Sigmoid colon (tissue), 7 donors: ENCODE data around the gene BTBD6. TPM values are rescaled to one million over a fixed set of nuclear protein-coding genes. Genes with fewer than 3 reads are reported as not detected.
"Not testable (repeated sequence)": the region's sequence is repeated elsewhere in the genome, so short reads cannot be mapped to it uniquely, and the experiment has no call there.

Source experiments
- DNase-seq: peaks from one replicate; pipeline ENCODE4 v3.0.0-alpha.2; 2019
- H3K27ac ChIP-seq, 4 donors: fragments of 200-600 bp; sonication (generic); one replicate each; pipeline ENCODE4 v1.5.1; 2016 to 2019; ENCODE audit warnings: mild to moderate bottlenecking in 1 of 4
- H3K27me3 ChIP-seq, 3 donors: fragments of 200-600 bp; sonication (generic); one replicate each; pipeline ENCODE4 v1.5.1; 2019; ENCODE audit warnings: mild to moderate bottlenecking in 1 of 3
- H3K36me3 ChIP-seq, 4 donors: fragments of 200-600 bp; sonication (generic); one replicate each; pipeline ENCODE4 v1.5.1; 2016 to 2019
- H3K4me1 ChIP-seq, 4 donors: fragments of 200-600 bp; sonication (generic); one replicate each; pipeline ENCODE4 v1.5.1; 2017 to 2019
- H3K4me3 ChIP-seq, 4 donors: fragments of 200-600 bp; sonication (generic); one replicate each; pipeline ENCODE4 v1.5.1; 2017 to 2019; ENCODE audit warnings: mild to moderate bottlenecking in 2 of 4, moderate library complexity in 1 of 4
- H3K9me3 ChIP-seq, 4 donors: fragments of 200-600 bp in 3 of 4; sonication (generic) in 3 of 4; one replicate each; pipeline versions ENCODE4 v1.5.1 to v1.6.1; 2013 to 2019
- CTCF ChIP-seq, 4 experiments: fragments of 450-650 bp in 3 of 4; fragments of 200-600 bp in 1 of 4; IDR thresholded peaks; one replicate each; pipeline ENCODE4 v1.5.1; 2016 to 2019; ENCODE audit warnings: antibody characterized with exemption in 4 of 4, mild to moderate bottlenecking in 3 of 4, moderate library complexity in 2 of 4
- EP300 ChIP-seq, 4 donors: sonication (generic); formaldehyde crosslinking; IDR thresholded peaks; one replicate each; pipeline ENCODE4 v1.6.1; 2017; ENCODE audit warnings: antibody characterized with exemption in 4 of 4
- POLR2A ChIP-seq, 2 donors: fragments of 450-650 bp; IDR thresholded peaks; one replicate each; pipeline ENCODE4 v1.6.1; 2016; ENCODE audit warnings: antibody characterized with exemption in 2 of 2, mild to moderate bottlenecking in 2 of 2, moderate library complexity in 2 of 2
- POLR2AphosphoS5 ChIP-seq, 4 donors: sonication (generic); formaldehyde crosslinking; IDR thresholded peaks; one replicate each; pipeline ENCODE4 v1.6.1; 2017; ENCODE audit warnings: antibody characterized with exemption in 4 of 4
- WGBS, 2 donors: extraction: QIAGEN DNeasy Blood & Tissue Kit; methylation state at CpG; one replicate each; pipeline ENCODE4 v1.1.7; 2013; 5-methylcytosine and 5-hydroxymethylcytosine counted together
- intact Hi-C: fragments of 100-400 bp; cut with DNase I; formaldehyde crosslinking; loops from one replicate; pipeline ENCODE4 v1.15.1; 2023
- polyA plus RNA-seq, 3 donors: library from polyadenylated mRNA; stranded (reverse); fragments of 200-250 nt; gene quantifications; one replicate each; pipeline ENCODE4 v1.2.3, GENCODE V29; 2013
- total RNA-seq, 4 donors: library from RNA; depleted of rRNA; stranded (reverse); fragments of >200 nt; gene quantifications; one replicate each; pipeline ENCODE4 v1.1.0, GENCODE V29; 2016
- donor health status: healthy with polysubstance abuse.
- donor health status: Bipolar disorder and iron deficiency.
- donor health status: healthy.

The BTBD6 gene
- total and polyA plus RNA-seq, 7 donors = 31.3 to 63.7 (median 42.5) TPM

- no peaks in the 10 kb centered on the region for H3K4me1 ChIP-seq
- WGBS, 2 donors = 91 to 94% methylated on average over 16 of the region's 16 CpGs
- no peaks in the 10 kb centered on the region for H3K27me3 ChIP-seq
- no peak overlapping the region for H3K27ac ChIP-seq
- no peak overlapping the region for H3K4me3 ChIP-seq
- TF ChIP-seq CTCF (IDR thresholded peaks at IDR 0.05) (no peak), EP300 (IDR thresholded peaks at IDR 0.05) (no peak), POLR2AphosphoS5 (IDR thresholded peaks at IDR 0.05) (no peak), POLR2A (IDR thresholded peaks at IDR 0.05) (no peak)
- peaks cover 0 to 9% (median 0%) of the 10 kb centered on the region in 4 donors for H3K36me3 ChIP-seq
- no peaks in the 10 kb centered on the region for H3K9me3 ChIP-seq
- DNase-seq = no peak
- intact Hi-C loops = no loop called here
These were observed 27.1 kb downstream of the BTBD6 start for GRCh38 chr14:105275267-105275946.

- intact Hi-C loops, H3K27me3 ChIP-seq, H3K36me3 ChIP-seq, DNase-seq, H3K4me3 ChIP-seq, H3K27ac ChIP-seq, H3K9me3 ChIP-seq: not testable (repeated sequence)
- 48 to 100% methylated on average over 2 to 3 of the region's 4 CpGs for WGBS, 2 donors
- H3K4me1 ChIP-seq = peaks cover 0 to 11% (median 5%) of the 10 kb centered on the region in 4 donors
These were observed 29.1 kb downstream of the BTBD6 start for GRCh38 chr14:105277448-105277847.

GRCh38 chr14:105279642-105280361 is 31.5 kb downstream of the BTBD6 start:
- intact Hi-C loops = loop anchor here (5.0 kb wide), 1 partner anchor 78 kb away; no protein-coding TSS in a partner anchor

GRCh38 chr14:105280525-105280924 is 32.2 kb downstream of the BTBD6 start:
- Histone ChIP-seq H3K27me3 (no peaks in the 10 kb centered on the region), H3K27ac (no peak overlapping the region), H3K4me3 (no peak overlapping the region), H3K4me1 (peaks cover 0 to 11% (median 5%) of the 10 kb centered on the region in 4 donors), H3K36me3 (no peaks in the 10 kb centered on the region), H3K9me3 (no peaks in the 10 kb centered on the region)
- no peak for TF ChIP-seq EP300 (IDR thresholded peaks at IDR 0.05)
- no peak for TF ChIP-seq POLR2A (IDR thresholded peaks at IDR 0.05)
- no peak for TF ChIP-seq CTCF (IDR thresholded peaks at IDR 0.05)
- no peak for TF ChIP-seq POLR2AphosphoS5 (IDR thresholded peaks at IDR 0.05)
- 95 to 96% methylated on average over 21 of the region's 21 CpGs for WGBS, 2 donors
- no peak for DNase-seq
- intact Hi-C loops = loop anchor here (5.0 kb wide), 1 partner anchor 78 kb away; no protein-coding TSS in a partner anchor

More at GRCh38 chr14:105279642-105280361, 31.5 kb downstream of the BTBD6 start:
- H3K27ac ChIP-seq = no peak overlapping the region
- TF ChIP-seq CTCF (IDR thresholded peaks at IDR 0.05) = no peak
- TF ChIP-seq POLR2A (IDR thresholded peaks at IDR 0.05) = no peak
- no peak for TF ChIP-seq POLR2AphosphoS5 (IDR thresholded peaks at IDR 0.05)
- no peak for TF ChIP-seq EP300 (IDR thresholded peaks at IDR 0.05)
- no peak overlapping the region for H3K4me3 ChIP-seq
- H3K36me3 ChIP-seq = no peaks in the 10 kb centered on the region
- H3K4me1 ChIP-seq = peaks cover 0 to 11% (median 5%) of the 10 kb centered on the region in 4 donors
- H3K27me3 ChIP-seq = no peaks in the 10 kb centered on the region
- no peak for DNase-seq
- no peaks in the 10 kb centered on the region for H3K9me3 ChIP-seq
- WGBS, 2 donors = 37 to 79% methylated on average over 18 of the region's 18 CpGs

DNA sequence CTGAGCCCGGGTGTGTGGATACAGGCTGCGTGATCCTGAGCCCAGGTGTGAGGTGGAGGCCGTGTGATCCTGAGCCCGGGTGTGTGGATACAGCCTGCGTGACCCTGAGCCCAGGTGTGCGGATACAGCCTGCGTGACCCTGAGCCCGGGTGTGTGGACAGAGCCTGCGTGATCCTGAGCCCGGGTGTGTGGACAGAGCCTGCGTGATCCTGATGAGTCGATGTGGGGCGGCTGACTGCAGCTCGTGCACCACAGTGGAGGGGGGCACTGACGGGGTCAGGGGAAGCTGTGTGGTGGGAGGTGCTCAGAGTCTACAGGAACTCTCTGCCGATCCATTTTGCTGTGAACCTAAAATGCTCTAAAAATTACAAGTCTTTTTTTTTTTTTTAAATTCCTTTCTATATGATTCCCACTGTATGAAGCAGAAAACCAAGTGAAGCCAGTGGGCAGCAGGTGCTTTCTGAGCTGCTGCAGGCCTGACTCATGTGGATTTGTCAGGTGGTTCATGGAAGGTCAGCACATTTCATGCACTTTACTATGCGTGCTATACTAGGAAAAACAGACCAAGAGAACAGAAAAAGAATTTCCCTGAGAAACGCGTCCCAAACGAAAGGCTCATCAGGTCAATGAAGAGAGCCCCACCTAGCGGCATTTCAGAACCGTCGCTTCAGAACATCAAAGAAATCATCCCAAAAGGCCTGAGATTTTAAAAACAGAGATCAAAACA is 33.2 kb downstream of the BTBD6 start:
- no peak overlapping the region for H3K4me3 ChIP-seq
- 63 to 71% methylated on average over 23 of the region's 23 CpGs for WGBS, 2 donors
- intact Hi-C loops = loop anchor here (5.0 kb wide), 1 partner anchor 79 kb away; no protein-coding TSS in a partner anchor
- no peak overlapping the region for H3K27ac ChIP-seq
- no peaks in the 10 kb centered on the region for H3K27me3 ChIP-seq
- H3K4me1 ChIP-seq = peaks cover 0 to 11% (median 5%) of the 10 kb centered on the region in 4 donors
- no peak for TF ChIP-seq POLR2A (IDR thresholded peaks at IDR 0.05)
- TF ChIP-seq EP300 (IDR thresholded peaks at IDR 0.05) = no peak
- no peak for TF ChIP-seq POLR2AphosphoS5 (IDR thresholded peaks at IDR 0.05)
- TF ChIP-seq CTCF (IDR thresholded peaks at IDR 0.05) = peak in 2 of 4 experiments; percentile 27 to 45
- no peaks in the 10 kb centered on the region for H3K36me3 ChIP-seq
- DNase-seq = no peak
- no peaks in the 10 kb centered on the region for H3K9me3 ChIP-seq
